Pulmonary artery endothelial cell (primary cell): Measurements from ENCODE around the gene LCN15. TPM values are rescaled to one million over a fixed set of nuclear protein-coding genes. Genes with fewer than 3 reads are reported as not detected.
"Not testable (repeated sequence)": the region's sequence is repeated elsewhere in the genome, so short reads cannot be mapped to it uniquely, and the experiment has no call there.

ENCODE experiments used
- DNase-seq: peaks from one replicate; pipeline ENCODE4 v3.0.0-alpha.2; 2011; ENCODE audit warnings: low read depth, low spot score
- total RNA-seq: library from RNA; depleted of rRNA; stranded (reverse); fragments of >200 nt; gene quantifications from 2 replicates; pipeline ENCODE4 v1.2.3, GENCODE V29; 2014

LCN15 gene
- total RNA-seq, 1 donor from 2014 or later: not detected

DNA sequence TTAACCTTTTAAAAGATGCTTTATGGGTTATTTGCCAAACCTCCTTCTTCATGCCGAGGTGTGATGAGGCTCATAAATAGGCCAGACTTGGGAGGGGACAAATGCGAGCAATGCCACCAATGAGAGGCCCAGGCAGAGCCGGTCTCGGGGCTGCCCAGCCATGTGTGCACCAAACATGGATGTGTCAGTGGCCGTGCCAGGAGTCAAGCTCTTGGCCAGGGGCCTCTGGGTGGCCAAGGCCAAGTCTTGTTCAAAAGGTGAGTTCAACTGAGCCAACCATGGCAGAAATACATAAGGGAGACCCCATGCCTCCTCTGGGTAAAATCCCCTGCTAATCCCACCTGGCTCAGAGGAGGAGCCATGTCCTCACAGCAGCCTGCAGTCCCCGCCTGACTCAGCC lies 10.9 kb upstream of the LCN15 start:
- DNase-seq: no peak

GRCh38 chr9:136774416-136775045 lies 10.2 kb upstream of the LCN15 start:
- no peak for DNase-seq

DNA sequence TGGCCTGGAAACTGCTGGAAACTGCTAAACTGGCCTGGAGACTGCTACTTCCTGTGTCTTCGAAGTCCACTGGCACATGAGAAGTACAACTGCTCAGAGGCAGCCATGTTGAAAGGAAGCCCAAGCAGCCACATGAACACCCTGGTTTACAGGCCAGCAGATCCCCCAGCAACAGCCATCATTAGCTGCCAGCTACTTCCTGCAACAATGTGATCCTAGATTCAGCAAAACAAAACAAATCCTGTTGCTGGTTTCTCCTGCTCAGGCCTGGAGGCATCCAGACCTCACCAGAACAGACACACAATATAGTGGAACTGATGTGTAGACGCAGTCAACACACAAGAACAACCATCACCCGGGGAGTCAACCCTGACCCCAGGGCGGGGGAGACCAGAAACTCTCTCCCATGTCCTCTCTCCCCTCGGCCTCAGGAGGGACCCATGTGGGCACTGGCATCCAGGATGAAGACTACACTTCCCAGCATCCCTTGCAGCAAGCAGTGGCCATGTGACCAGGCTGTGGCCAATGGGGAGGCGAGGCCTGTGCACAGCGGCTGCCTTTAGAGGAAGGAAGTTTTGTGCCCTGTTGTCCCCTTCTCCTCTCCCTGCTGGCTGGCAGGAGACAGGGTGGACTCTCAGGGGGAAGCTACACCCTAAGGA lies 9.2 kb upstream of the LCN15 start:
- DNase-seq: no peak

GRCh38 chr9:136771907-136772415 lies 7.6 kb upstream of the LCN15 start:
- DNase-seq: no peak

DNA sequence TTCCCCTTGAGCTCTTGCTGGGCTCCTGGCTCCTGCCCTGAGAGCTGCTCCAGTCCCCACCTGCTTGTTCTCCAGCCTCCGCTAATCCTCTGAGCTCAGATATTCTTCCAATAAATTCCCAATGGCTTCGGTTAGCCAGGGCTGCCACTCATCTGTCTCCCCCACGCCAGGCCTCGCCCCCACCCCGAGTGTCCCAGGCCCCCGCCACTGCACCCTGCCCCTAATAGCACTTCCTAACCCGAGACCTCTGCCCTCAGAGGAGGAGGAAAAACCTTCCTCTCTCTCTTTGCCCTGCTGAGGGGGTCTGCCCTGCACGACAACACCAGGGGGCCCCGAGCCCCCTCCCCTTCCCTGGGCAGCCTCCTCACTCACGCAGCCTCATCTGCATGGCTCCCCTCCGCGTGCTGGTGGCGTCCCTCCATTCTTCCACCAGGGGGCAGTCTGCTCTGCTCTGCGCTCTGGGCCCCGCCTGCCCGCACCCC lies 5.4 kb upstream of the LCN15 start:
- no peak for DNase-seq

DNA sequence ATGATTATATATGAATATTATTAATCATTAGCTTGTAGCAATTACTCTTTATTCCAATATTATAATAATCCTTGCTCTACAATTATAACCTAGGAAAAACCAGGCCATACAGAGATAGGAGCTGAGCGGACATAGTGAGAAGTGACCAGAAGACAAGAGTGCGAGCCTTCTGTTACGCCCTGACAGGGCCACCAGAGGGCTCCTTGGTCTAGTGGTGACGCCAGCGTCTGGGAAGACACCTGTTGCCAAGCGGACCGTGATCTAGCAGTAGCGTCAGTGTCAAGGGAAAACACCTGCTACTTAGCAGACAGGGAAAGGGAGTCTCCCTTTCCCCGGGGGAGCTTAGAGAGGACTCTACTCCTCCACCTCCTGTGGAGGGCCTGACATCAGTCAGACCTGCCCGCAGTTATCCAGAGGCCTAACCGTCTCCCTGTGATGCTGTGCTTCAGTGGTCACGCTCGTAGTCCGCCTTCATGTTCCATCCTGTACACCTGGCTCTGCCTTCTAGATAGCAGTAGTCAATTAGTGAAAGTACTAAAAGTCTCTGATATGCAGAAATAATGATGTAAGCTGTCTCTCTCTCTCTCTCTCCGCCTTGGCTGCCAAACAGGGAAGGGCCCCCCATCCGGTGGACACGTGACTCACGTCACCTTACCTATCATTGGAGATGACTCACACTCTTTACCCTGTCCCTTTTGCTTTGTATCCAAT lies 2.2 kb upstream of the LCN15 start:
- not testable (repeated sequence) for DNase-seq

GRCh38 chr9:136765745-136766409 lies 1.6 kb upstream of the LCN15 start:
- DNase-seq: not testable (repeated sequence)

GRCh38 chr9:136765041-136765440 lies 723 bp upstream of the LCN15 start:
- no peak for DNase-seq

DNA sequence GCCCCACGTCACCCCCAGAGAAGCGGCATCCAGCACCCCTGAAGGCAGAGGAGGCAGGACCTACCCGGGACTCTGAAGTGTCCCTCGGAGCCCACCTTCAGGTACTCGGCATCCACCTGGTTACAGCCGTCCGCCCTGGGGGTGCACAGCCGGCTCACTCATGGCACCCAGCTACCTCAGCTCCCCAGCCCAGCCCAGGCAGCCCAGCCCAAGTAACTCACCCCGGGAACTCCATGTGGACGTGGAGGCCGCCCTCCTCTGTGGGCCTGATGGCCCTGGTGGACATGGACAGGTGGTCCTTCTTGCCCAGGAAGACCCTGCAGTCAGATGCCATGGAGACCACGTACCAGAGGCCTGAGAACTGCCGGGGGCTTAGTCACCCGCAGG lies 676 bp downstream of the LCN15 start:
- DNase-seq: no peak

DNA sequence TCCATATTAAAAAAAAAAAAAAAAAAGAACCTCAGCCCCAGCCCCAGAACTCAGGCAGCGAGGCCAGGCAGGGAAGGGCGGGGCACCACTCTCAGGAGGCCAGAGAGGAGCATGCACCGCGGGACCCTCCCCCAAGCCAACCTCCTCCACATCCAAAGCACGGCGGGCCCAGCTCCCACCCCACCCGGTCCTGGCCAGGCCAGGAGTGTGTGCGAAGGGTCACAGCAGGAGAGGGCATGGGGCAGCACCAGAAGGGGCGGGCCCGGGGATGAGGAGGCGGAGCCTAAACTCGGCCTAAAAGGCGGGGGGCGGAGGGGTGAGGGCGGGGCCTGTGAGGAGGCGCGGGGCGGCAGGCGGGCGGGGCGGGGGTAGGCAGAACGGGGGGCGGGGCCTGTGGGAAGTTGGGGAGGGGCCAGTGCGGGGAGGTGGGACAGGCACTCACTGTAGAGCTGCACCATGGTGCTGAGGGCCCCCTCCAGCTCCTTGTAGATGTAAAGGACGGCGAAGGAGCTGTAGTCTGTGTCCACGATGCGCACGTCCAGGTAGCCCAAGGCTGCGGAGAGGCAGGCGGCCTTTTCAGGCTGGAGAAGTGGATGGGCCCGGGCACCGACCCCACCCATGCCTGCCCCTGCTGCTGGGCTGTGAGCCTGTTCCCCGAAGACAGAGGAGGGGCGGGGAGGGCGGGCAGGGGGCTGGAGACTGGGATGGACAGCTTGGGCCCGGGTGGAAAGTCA lies 1.2 kb downstream of the LCN15 start:
- DNase-seq: no peak

DNA sequence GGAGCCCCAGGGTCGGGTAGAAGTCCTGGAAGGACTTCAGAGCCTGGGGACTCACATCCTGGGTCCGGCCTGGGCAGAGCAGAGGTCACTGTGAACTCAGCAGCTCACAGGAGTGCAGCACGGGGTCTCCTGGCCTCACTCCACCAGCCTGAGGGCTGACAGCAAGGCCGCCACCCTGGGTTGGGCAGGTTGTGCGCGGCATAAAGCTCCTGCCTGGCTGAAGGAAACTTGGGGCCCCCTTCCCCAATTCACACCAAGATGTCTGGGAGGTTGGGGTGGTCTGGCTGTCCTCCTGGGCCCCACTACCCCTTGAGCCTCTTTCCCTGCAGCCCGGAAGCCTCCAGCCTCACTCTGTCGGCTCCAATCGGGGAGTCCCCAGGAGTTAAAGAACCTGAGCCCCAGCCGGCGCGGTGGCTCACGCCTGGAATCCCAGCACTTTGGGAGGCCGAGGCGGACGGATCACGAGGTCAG lies 2.1 kb downstream of the LCN15 start:
- no peak for DNase-seq

- no peak for DNase-seq
These were observed 2.8 kb downstream of the LCN15 start for GRCh38 chr9:136761545-136761981.

DNA sequence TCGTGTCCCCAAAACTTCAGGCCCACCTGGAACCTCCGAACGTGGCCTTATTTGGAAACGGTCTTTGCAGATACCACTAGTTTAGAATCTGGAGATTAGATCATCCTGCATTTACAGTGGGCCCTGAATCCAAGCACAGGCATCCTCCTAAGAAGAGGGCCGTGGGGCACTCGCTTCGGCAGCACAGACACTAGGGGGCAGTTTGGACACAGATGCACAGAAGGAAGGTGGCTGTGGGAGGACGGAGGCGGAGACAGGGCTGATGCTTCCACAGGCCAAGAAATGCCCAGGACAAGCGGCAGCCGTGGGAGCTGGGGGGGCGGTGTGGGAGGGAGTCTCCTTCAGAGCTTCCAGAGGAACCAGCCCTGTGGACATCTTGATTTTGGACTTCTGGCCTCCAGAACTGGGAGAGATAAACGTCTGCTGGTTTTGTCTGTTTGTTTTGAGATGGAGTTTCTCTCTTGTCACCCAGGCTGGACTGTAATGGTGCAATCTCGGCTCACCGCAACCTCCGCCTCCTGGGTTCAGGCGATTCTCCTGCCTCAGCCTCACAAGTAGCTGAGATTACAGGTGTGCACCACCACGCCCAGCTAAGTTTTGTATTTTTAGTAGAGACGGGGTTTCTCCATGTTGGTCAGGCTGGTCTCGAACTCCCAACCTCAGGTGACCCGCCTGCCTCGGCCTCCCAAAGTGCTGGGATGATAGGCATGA lies 3.3 kb downstream of the LCN15 start:
- peak; percentile 26 for DNase-seq

GRCh38 chr9:136760424-136760823 lies 3.9 kb downstream of the LCN15 start:
- no peak for DNase-seq

GRCh38 chr9:136759436-136760325 lies 4.6 kb downstream of the LCN15 start:
- no peak for DNase-seq

GRCh38 chr9:136759001-136759400 lies 5.3 kb downstream of the LCN15 start:
- no peak for DNase-seq

GRCh38 chr9:136757751-136758140 lies 6.6 kb downstream of the LCN15 start:
- no peak for DNase-seq

GRCh38 chr9:136757328-136757727 lies 7.0 kb downstream of the LCN15 start:
- DNase-seq: no peak

GRCh38 chr9:136756836-136757235 lies 7.5 kb downstream of the LCN15 start:
- no peak for DNase-seq
